Bronchial epithelial cell (primary cell): ENCODE data around the gene RHEB. TPM values are rescaled to one million over a fixed set of nuclear protein-coding genes. Genes with fewer than 3 reads are reported as not detected.

Source experiments
- DNase-seq: peaks from one replicate; pipeline ENCODE4 v3.0.0-alpha.2; 2010; ENCODE audit warnings: low read depth
- FAIRE-seq: peaks from 2 replicates; lab custom pipeline; 2011; peaks lifted over from hg19 to GRCh38; lab: Jason Lieb, UNC
- H3K27me3 ChIP-seq: 2 replicates; pipeline ENCODE4 v1.5.1; 2011; ENCODE audit warnings: low read length; ENCODE audit not compliant: control insufficient read depth, insufficient read depth
- H3K36me3 ChIP-seq: 2 replicates; pipeline ENCODE4 v1.5.1; 2011; ENCODE audit warnings: low read length; ENCODE audit not compliant: control insufficient read depth, insufficient read depth
- H3K4me3 ChIP-seq: 2 replicates; pipeline ENCODE4 v1.5.1; 2011; ENCODE audit warnings: mild to moderate bottlenecking, low read depth, low read length, control low read depth
- CTCF ChIP-seq: IDR thresholded peaks from 2 replicates; pipeline ENCODE4 v1.5.1; 2011; ENCODE audit warnings: mild to moderate bottlenecking, moderate library complexity, low read length, control low read depth, inconsistent platforms; ENCODE audit not compliant: insufficient read depth, severe bottlenecking
- total RNA-seq: library from RNA; depleted of rRNA; stranded (reverse); fragments of >200 nt; gene quantifications from 2 replicates; pipeline ENCODE4 v1.2.1, GENCODE V29; 2014

RHEB gene
- total RNA-seq, 1 donor from 2014 or later: 68.7 TPM

- FAIRE-seq (no peak), DNase-seq (peak; percentile 45)
- H3K36me3 ChIP-seq: no peaks in the 10 kb centered on the region
- no peaks in the 10 kb centered on the region for H3K27me3 ChIP-seq
- peak; percentile 35 for TF ChIP-seq CTCF
- H3K4me3 ChIP-seq: no peak overlapping the region
These were observed 59.8 kb downstream of the RHEB start for GRCh38 chr7:151459726-151460473.

GRCh38 chr7:151457534-151457933 lies 62.2 kb downstream of the RHEB start:
- H3K36me3 ChIP-seq: no peaks in the 10 kb centered on the region
- DNase-seq (no peak), FAIRE-seq (no peak)
- H3K27me3 ChIP-seq: no peaks in the 10 kb centered on the region
- no peak for TF ChIP-seq CTCF
- no peak overlapping the region for H3K4me3 ChIP-seq

- Histone ChIP-seq H3K36me3 (no peaks in the 10 kb centered on the region), H3K4me3 (no peak overlapping the region), H3K27me3 (no peaks in the 10 kb centered on the region)
- FAIRE-seq (no peak), DNase-seq (no peak)
- TF ChIP-seq CTCF: no peak
These were observed 62.9 kb downstream of the RHEB start for GRCh38 chr7:151456782-151457181.

- TF ChIP-seq CTCF: no peak
- FAIRE-seq: no peak
- no peak for DNase-seq
These were observed 63.4 kb downstream of the RHEB start for GRCh38 chr7:151456276-151456675.

GRCh38 chr7:151455690-151456089 lies 64.0 kb downstream of the RHEB start:
- no peak for TF ChIP-seq CTCF
- Histone ChIP-seq H3K36me3 (no peaks in the 10 kb centered on the region), H3K27me3 (peaks cover 3% of the 10 kb centered on the region), H3K4me3 (no peak overlapping the region)
- no peak for FAIRE-seq
- DNase-seq: no peak

More at GRCh38 chr7:151456276-151456675, 63.4 kb downstream of the RHEB start:
- Histone ChIP-seq H3K36me3 (no peaks in the 10 kb centered on the region), H3K27me3 (peaks cover 1% of the 10 kb centered on the region), H3K4me3 (no peak overlapping the region)
